ENCODE data around the gene CWH43. TPM values are rescaled to one million over a fixed set of nuclear protein-coding genes. Genes with fewer than 3 reads are reported as not detected.
"Not testable (repeated sequence)": the region's sequence is repeated elsewhere in the genome, so short reads cannot be mapped to it uniquely, and the experiment has no call there.

Gene CWH43
- total RNA-seq, 1 donor from 2014 or later = not detected

- Histone ChIP-seq H3K4me1 (no peaks in the 10 kb centered on the region), H3K4me3 (no peak overlapping the region), H3K9me3 (replicated peaks) (peaks cover 10% of the 10 kb centered on the region), H3K36me3 (no peaks in the 10 kb centered on the region), H3K27me3 (ENCODE audit: low read depth) (no peaks in the 10 kb centered on the region), H3K27ac (replicated peaks) (no peak overlapping the region)
- no peak for DNase-seq
- intact Hi-C loops (cut with micrococcal nuclease) = no loop called here
- no peak for TF ChIP-seq CTCF (IDR thresholded peaks at IDR 0.05; ENCODE audit: borderline replicate concordance)
Observed at GRCh38 chr4:48949518-48950219, 36.4 kb upstream of the CWH43 start.

- Histone ChIP-seq H3K27me3 (ENCODE audit: low read depth) (no peaks in the 10 kb centered on the region), H3K4me1 (no peaks in the 10 kb centered on the region), H3K36me3 (no peaks in the 10 kb centered on the region), H3K27ac (replicated peaks) (no peak overlapping the region), H3K9me3 (replicated peaks) (peaks cover 10% of the 10 kb centered on the region), H3K4me3 (no peak overlapping the region)
- no peak for TF ChIP-seq CTCF (IDR thresholded peaks at IDR 0.05; ENCODE audit: borderline replicate concordance)
- intact Hi-C loops (cut with micrococcal nuclease) = no loop called here
- no peak for DNase-seq
Observed at GRCh38 chr4:48954314-48954713, 31.8 kb upstream of the CWH43 start.

GRCh38 chr4:48957366-48957765 lies 28.7 kb upstream of the CWH43 start:
- DNase-seq = not testable (repeated sequence)

GRCh38 chr4:48958582-48958981 lies 27.5 kb upstream of the CWH43 start:
- Histone ChIP-seq H3K4me3 (no peak overlapping the region), H3K9me3 (replicated peaks) (no peaks in the 10 kb centered on the region), H3K36me3 (no peaks in the 10 kb centered on the region), H3K4me1 (peaks cover 3% of the 10 kb centered on the region), H3K27me3 (ENCODE audit: low read depth) (no peaks in the 10 kb centered on the region), H3K27ac (replicated peaks) (no peak overlapping the region)
- TF ChIP-seq CTCF (IDR thresholded peaks at IDR 0.05; ENCODE audit: borderline replicate concordance) = no peak
- no peak for DNase-seq
- intact Hi-C loops (cut with micrococcal nuclease) = no loop called here

More at GRCh38 chr4:48957366-48957765, 28.7 kb upstream of the CWH43 start:
- H3K36me3 ChIP-seq; H3K9me3 ChIP-seq (replicated peaks); H3K4me1 ChIP-seq; H3K27me3 ChIP-seq (ENCODE audit: low read depth); H3K27ac ChIP-seq (replicated peaks); intact Hi-C loops (cut with micrococcal nuclease); H3K4me3 ChIP-seq: not testable (repeated sequence)

- Histone ChIP-seq H3K27ac (replicated peaks) (no peak overlapping the region), H3K4me3 (no peak overlapping the region), H3K4me1 (peaks cover 3% of the 10 kb centered on the region), H3K27me3 (ENCODE audit: low read depth) (no peaks in the 10 kb centered on the region), H3K9me3 (replicated peaks) (no peaks in the 10 kb centered on the region), H3K36me3 (no peaks in the 10 kb centered on the region)
- intact Hi-C loops (cut with micrococcal nuclease) = loop anchor here (5.0 kb wide), 2 partner anchors 384 to 514 kb away; no protein-coding TSS in a partner anchor
- no peak for TF ChIP-seq CTCF (IDR thresholded peaks at IDR 0.05; ENCODE audit: borderline replicate concordance)
- DNase-seq = no peak
Observed at GRCh38 chr4:48960988-48961635, 25.0 kb upstream of the CWH43 start.

GRCh38 chr4:48962636-48963035 lies 23.4 kb upstream of the CWH43 start:
- no peak overlapping the region for H3K4me3 ChIP-seq
- DNase-seq = no peak
- no peaks in the 10 kb centered on the region for H3K36me3 ChIP-seq
- H3K27ac ChIP-seq (replicated peaks) = no peak overlapping the region
- H3K9me3 ChIP-seq (replicated peaks) = no peaks in the 10 kb centered on the region
- no peak for TF ChIP-seq CTCF (IDR thresholded peaks at IDR 0.05; ENCODE audit: borderline replicate concordance)
- intact Hi-C loops (cut with micrococcal nuclease) = loop anchor here (5.0 kb wide), 2 partner anchors 385 to 515 kb away; no protein-coding TSS in a partner anchor
- peaks cover 3% of the 10 kb centered on the region for H3K4me1 ChIP-seq
- no peaks in the 10 kb centered on the region for H3K27me3 ChIP-seq (ENCODE audit: low read depth)

Measured in left ventricle myocardium inferior (tissue), 1 donor.